Measurements from ENCODE around the gene TMPRSS11A.

Gene TMPRSS11A

GRCh38 chr4:67911638-67912037 lies 51.7 kb downstream of the TMPRSS11A start:
- DNase-seq (ENCODE audit: low spot score): no peak

GRCh38 chr4:67911141-67911540 lies 52.2 kb downstream of the TMPRSS11A start:
- no peak for DNase-seq (ENCODE audit: low spot score)

- DNase-seq (ENCODE audit: low spot score): no peak
These were observed 52.7 kb downstream of the TMPRSS11A start for GRCh38 chr4:67910585-67910905.

- no peak for DNase-seq (ENCODE audit: low spot score)
These were observed 53.2 kb downstream of the TMPRSS11A start for GRCh38 chr4:67909905-67910584.

GRCh38 chr4:67907650-67908049 lies 55.6 kb downstream of the TMPRSS11A start:
- no peak for DNase-seq (ENCODE audit: low spot score)

- DNase-seq (ENCODE audit: low spot score): no peak
These were observed 64.2 kb downstream of the TMPRSS11A start for GRCh38 chr4:67899096-67899495.

GRCh38 chr4:67897686-67898085 lies 65.6 kb downstream of the TMPRSS11A start:
- no peak for DNase-seq (ENCODE audit: low spot score)

GRCh38 chr4:67896421-67897065 lies 66.8 kb downstream of the TMPRSS11A start:
- no peak for DNase-seq (ENCODE audit: low spot score)

GRCh38 chr4:67894659-67895058 lies 68.6 kb downstream of the TMPRSS11A start:
- no peak for DNase-seq (ENCODE audit: low spot score)

- DNase-seq (ENCODE audit: low spot score): no peak
These were observed 70.4 kb downstream of the TMPRSS11A start for GRCh38 chr4:67892905-67893304.

- DNase-seq (ENCODE audit: low spot score): no peak
These were observed 71.0 kb downstream of the TMPRSS11A start for GRCh38 chr4:67892253-67892652.

GRCh38 chr4:67891645-67892044 lies 71.6 kb downstream of the TMPRSS11A start:
- no peak for DNase-seq (ENCODE audit: low spot score)

- no peak for DNase-seq (ENCODE audit: low spot score)
These were observed 77.0 kb downstream of the TMPRSS11A start for GRCh38 chr4:67886281-67886680.

GRCh38 chr4:67885762-67886161 lies 77.5 kb downstream of the TMPRSS11A start:
- DNase-seq (ENCODE audit: low spot score): no peak

GRCh38 chr4:67884701-67885100 lies 78.6 kb downstream of the TMPRSS11A start:
- DNase-seq (ENCODE audit: low spot score): no peak

- DNase-seq (ENCODE audit: low spot score): no peak
These were observed 79.4 kb downstream of the TMPRSS11A start, which contains the start of gene TMPRSS11D for GRCh38 chr4:67883902-67884301. TSS of gene TMPRSS11D (minus strand) at chr4:67884002. CDS start at chr4:67883933, 69 bp downstream.

GRCh38 chr4:67883458-67883857 lies 79.8 kb downstream of the TMPRSS11A start:
- no peak for DNase-seq (ENCODE audit: low spot score)

GRCh38 chr4:67880866-67881610 lies 82.3 kb downstream of the TMPRSS11A start:
- DNase-seq (ENCODE audit: low spot score): no peak

GRCh38 chr4:67879486-67879885 lies 83.8 kb downstream of the TMPRSS11A start:
- DNase-seq (ENCODE audit: low spot score): no peak

- no peak for DNase-seq (ENCODE audit: low spot score)
These were observed 86.2 kb downstream of the TMPRSS11A start for GRCh38 chr4:67877086-67877485.

GRCh38 chr4:67874986-67875385 lies 88.3 kb downstream of the TMPRSS11A start:
- no peak for DNase-seq (ENCODE audit: low spot score)

- no peak for DNase-seq (ENCODE audit: low spot score)
These were observed 90.2 kb downstream of the TMPRSS11A start for GRCh38 chr4:67873116-67873515.

GRCh38 chr4:67871867-67872266 lies 91.4 kb downstream of the TMPRSS11A start:
- DNase-seq (ENCODE audit: low spot score): no peak
